HG02678 (cell line): ENCODE results near the gene IL12A.

Experiments
- ATAC-seq: cut with Tn5 transposase; IDR thresholded peaks from one replicate; pipeline ENCODE4 v1.9.1; 2021; ENCODE audit warnings: mild to moderate bottlenecking, moderate library complexity; ENCODE audit not compliant: unreplicated experiment

Gene IL12A

DNA sequence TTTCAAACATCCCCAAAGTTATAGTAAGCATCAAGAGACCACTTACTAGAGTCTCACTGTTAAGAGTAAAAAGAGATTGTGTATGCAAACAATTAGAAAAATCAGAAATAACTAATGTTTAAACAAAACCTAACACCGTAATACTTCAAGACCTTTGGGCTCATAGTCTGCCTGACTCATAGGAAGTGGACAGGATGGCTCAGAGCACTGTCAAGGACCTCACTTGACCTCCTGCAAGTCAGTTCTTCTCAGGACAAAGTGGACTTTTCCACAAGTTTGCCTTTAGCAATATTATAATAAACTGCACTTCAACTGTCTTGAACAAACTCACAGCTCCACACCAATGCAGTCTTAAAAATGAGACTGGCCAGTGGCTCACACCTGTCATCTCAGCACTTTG lies 34.8 kb downstream of the IL12A start:
- ATAC-seq = no peak

DNA sequence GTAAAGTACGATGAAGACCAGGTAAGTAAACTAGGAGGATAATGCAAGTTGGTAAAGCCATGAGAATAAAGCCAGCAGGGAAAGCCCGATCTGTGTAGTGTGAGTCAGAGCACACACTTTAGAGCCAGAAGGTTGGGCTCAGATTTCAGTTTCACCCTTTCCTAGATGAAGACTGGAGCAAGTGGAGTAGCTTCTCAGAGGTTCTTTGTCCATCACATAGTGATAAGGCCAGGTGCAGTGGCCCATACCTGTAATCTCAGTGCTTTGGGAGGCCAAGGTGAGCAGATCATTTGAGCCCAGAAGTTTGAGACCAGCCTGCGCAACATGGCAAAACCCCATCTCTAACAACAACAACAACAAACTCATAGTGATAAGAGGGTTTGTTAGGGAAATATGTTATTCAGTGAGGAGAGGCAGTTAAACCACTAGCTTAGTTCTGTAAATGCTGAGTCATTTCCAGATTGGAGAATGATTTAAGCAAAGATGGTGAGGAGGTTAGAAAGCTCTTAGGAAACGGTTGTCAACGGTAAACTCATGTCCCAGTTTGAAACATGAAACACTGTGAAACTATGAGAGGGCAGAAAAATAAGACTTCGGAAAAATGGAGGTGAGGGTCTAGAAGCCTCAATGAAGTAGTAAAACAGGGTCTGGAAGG lies 39.0 kb downstream of the IL12A start:
- ATAC-seq = peak; percentile 81

DNA sequence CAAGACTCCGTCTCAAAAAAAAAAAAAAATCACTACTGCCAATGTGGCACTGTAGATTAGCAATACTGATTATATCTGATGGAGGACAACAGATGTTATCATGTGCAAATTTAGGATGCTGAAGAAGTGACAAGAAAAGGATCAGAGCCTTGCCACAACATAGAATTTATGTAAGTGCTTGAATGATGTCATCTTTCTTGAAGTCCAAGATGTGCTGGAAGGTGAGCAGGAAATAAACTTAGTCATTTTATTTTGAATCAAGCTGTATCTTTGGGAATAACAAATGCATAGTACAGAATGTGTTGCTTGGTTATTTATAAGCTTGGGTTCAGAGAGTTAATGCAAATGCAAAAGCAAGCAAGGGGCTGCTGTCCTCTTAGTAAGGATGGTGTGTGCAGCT lies 47.1 kb downstream of the IL12A start:
- ATAC-seq = no peak

DNA sequence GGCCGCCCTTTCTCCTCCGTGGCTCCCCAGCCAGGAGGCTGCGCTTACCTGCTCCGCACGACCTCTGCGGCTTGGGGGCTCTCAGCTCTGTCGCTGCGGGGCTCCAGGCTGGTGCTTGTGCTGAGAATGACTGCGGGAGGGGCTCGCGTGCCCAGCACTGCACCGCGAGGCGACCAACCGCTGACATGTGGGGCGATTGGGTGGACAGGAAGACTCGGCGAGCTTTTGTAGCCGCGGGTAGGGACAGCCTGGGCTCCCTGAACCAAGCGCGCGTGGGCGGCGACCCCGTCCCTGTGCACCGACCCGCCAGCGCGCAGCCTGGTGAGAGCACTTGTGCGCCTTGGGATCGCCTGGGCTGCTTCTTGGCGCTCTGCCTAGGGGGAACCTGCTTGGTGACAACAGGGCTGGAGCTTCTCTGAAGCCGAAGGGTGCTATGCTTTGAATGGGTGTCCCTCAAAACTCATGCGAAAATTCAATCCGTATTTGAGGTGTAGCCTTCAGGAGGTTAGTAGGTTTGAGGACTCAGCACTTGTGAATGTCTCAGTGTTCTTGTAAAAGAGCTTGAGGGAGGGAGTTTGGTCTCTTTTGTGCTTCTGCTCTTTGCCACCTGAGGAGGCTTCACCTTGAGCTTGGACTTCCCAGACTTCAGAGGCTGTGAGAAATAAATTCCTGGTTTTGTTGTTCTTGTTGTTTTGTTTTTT lies 50.4 kb downstream of the IL12A start:
- ATAC-seq = peak; percentile 53

GRCh38 chr3:160040181-160040580 lies 51.5 kb downstream of the IL12A start:
- ATAC-seq = no peak

DNA sequence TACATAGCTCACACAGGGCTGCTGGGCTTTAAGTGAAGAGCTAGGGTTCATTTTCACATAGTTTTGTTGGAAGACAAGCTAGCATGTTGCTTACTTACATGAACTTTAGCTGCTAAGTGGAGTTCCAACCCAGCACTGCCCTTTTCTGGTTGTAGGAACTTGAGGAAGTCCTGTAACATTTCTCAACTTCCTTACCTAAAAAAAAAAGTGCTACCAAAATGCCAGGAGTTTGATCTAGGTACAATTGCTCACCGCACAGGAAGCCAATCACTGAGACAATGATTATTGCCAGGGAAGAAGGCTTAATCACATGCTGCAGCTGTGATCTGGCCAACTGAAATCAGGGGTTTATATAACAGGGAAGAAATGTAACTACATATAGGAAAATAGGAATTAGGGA lies 52.8 kb downstream of the IL12A start:
- ATAC-seq = no peak

- ATAC-seq = no peak
Measured at GRCh38 chr3:160044121-160044520, 55.5 kb downstream of the IL12A start.
